H1 (cell line): ENCODE measurements around the gene BYSL. TPM values are rescaled to one million over a fixed set of nuclear protein-coding genes. Genes with fewer than 3 reads are reported as not detected.

Source experiments
- CTCF ChIA-PET: fragments of 300-600 bp; sonication (Branson Sonifier 250); formaldehyde crosslinking; loops from one replicate; lab custom pipeline; 2021; ENCODE audit not compliant: partially characterized antibody; lab: Charles Lee
- POLR2A ChIA-PET: fragments of 300-600 bp; sonication (Branson Sonifier 250); formaldehyde crosslinking; loops from one replicate; lab custom pipeline; 2021; ENCODE audit warnings: inconsistent platforms; ENCODE audit not compliant: partially characterized antibody; lab: Charles Lee
- DNase-seq, 2 experiments: peaks; one replicate each; pipeline versions ENCODE4 v3.0.0 to v3.0.0-alpha.2; 2010 to 2022; ENCODE audit warnings: low spot score in 2 of 2, low read depth in 1 of 2, mixed read lengths in 1 of 2
- FAIRE-seq: peaks from 2 replicates; lab custom pipeline; 2011; peaks lifted over from hg19 to GRCh38; lab: Jason Lieb, UNC
- H2AFZ ChIP-seq: 2 replicates; pipeline ENCODE4 v1.8.1; 2012; ENCODE audit warnings: low read length, inconsistent platforms
- H2AK5ac ChIP-seq: 2 replicates; pipeline ENCODE4 v1.6.1; 2013; ENCODE audit warnings: low read depth, low read length
- H2BK120ac ChIP-seq: replicated peaks from 2 replicates; pipeline ENCODE3; 2013; ENCODE audit warnings: low read depth, low read length, inconsistent platforms
- H2BK12ac ChIP-seq: 2 replicates; pipeline ENCODE4 v1.6.1; 2013; ENCODE audit warnings: low read depth, low read length
- H2BK15ac ChIP-seq: 2 replicates; pipeline ENCODE4 v1.6.1; 2013; ENCODE audit warnings: low read length
- H2BK20ac ChIP-seq: 2 replicates; pipeline ENCODE4 v1.6.1; 2013; ENCODE audit warnings: low read length
- H2BK5ac ChIP-seq: 2 replicates; pipeline ENCODE4 v1.6.1; 2013; ENCODE audit warnings: low read depth, low read length
- H3K14ac ChIP-seq: 2 replicates; pipeline ENCODE4 v1.6.1; 2013; ENCODE audit warnings: inconsistent platforms; ENCODE audit not compliant: insufficient read length
- H3K18ac ChIP-seq: 2 replicates; pipeline ENCODE4 v1.6.1; 2013; ENCODE audit warnings: low read length; ENCODE audit errors: extremely low read depth
- H3K23ac ChIP-seq: 2 replicates; pipeline ENCODE4 v1.6.1; 2013; ENCODE audit warnings: inconsistent platforms; ENCODE audit not compliant: insufficient read length
- H3K23me2 ChIP-seq: 2 replicates; pipeline ENCODE4 v1.6.1; 2013; ENCODE audit warnings: low read depth, low read length
- H3K27ac ChIP-seq: 2 replicates; pipeline ENCODE4 v1.6.1; 2011; ENCODE audit warnings: low read depth, low read length, inconsistent platforms
- H3K27me3 ChIP-seq, 4 experiments: replicated peaks in 1 of 4; 1 replicate in 1 of 4; 2 replicates in 3 of 4; pipeline versions ENCODE4 v1.6.1 to v1.8.1; 2011 to 2013; ENCODE audit warnings: low read length in 3 of 4, mild to moderate bottlenecking in 3 of 4, inconsistent platforms in 2 of 4, mixed read lengths in 2 of 4, moderate library complexity in 1 of 4; ENCODE audit not compliant: control insufficient read depth in 3 of 4, insufficient read depth in 3 of 4; ENCODE audit errors: extremely low read depth in 1 of 4
- H3K36me3 ChIP-seq, 4 experiments: 2 replicates each; pipeline versions ENCODE4 v1.6.1 to v1.8.1; 2011 to 2013; ENCODE audit warnings: mild to moderate bottlenecking in 4 of 4, low read length in 3 of 4, moderate library complexity in 2 of 4, control low read depth in 1 of 4, inconsistent platforms in 1 of 4; ENCODE audit not compliant: insufficient read depth in 4 of 4, control insufficient read depth in 2 of 4
- H3K4ac ChIP-seq: replicated peaks from 2 replicates; pipeline ENCODE3; 2013; ENCODE audit warnings: low read length, low read depth, mixed read lengths, inconsistent platforms; ENCODE audit not compliant: insufficient read length
- H3K4me1 ChIP-seq, 4 experiments: replicated peaks in 1 of 4; 1 replicate in 1 of 4; 2 replicates in 3 of 4; pipeline versions ENCODE4 v1.6.1 to v1.8.1; 2011 to 2013; ENCODE audit warnings: low read length in 3 of 4, inconsistent platforms in 2 of 4, mixed read lengths in 1 of 4; ENCODE audit not compliant: insufficient read depth in 4 of 4, control insufficient read depth in 3 of 4
- H3K4me2 ChIP-seq, 2 experiments: 2 replicates each; pipeline versions ENCODE4 v1.6.1 to v1.8.1; 2011 to 2013; ENCODE audit warnings: low read depth in 2 of 2, low read length in 2 of 2, control low read depth in 1 of 2, inconsistent platforms in 1 of 2, mild to moderate bottlenecking in 1 of 2; ENCODE audit not compliant: insufficient read depth in 1 of 2
- H3K4me3 ChIP-seq, 4 experiments: fragments of 200-600, 300-600 bp in 1 of 4; sonication (generic), shearing (Covaris generic), sonication (Bioruptor Twin) in 1 of 4; 2 replicates each; pipeline versions ENCODE4 v1.5.1 to v1.8.1; 2011 to 2016; ENCODE audit warnings: low read length in 4 of 4, low read depth in 3 of 4, control low read depth in 2 of 4, inconsistent platforms in 2 of 4, mild to moderate bottlenecking in 2 of 4, mixed read lengths in 1 of 4, moderate library complexity in 1 of 4; ENCODE audit not compliant: insufficient read depth in 2 of 4; ENCODE audit errors: extremely low read depth in 1 of 4
- H3K56ac ChIP-seq: replicated peaks from 2 replicates; pipeline ENCODE3; 2013; ENCODE audit warnings: low read depth, mild to moderate bottlenecking, mixed read lengths, low read length, inconsistent platforms; ENCODE audit not compliant: insufficient read length
- H3K79me1 ChIP-seq: 2 replicates; pipeline ENCODE4 v1.6.1; 2013; ENCODE audit warnings: low read depth, low read length, control low read depth
- H3K79me2 ChIP-seq, 2 experiments: 2 replicates each; pipeline versions ENCODE4 v1.6.1 to v1.8.1; 2012 to 2013; ENCODE audit warnings: low read length in 2 of 2, mild to moderate bottlenecking in 2 of 2, inconsistent platforms in 1 of 2; ENCODE audit not compliant: insufficient read depth in 2 of 2, control insufficient read depth in 1 of 2
- H3K9ac ChIP-seq, 4 experiments: replicated peaks in 1 of 4; 1 replicate in 1 of 4; 2 replicates in 3 of 4; pipeline versions ENCODE4 v1.6.1 to v1.8.1; 2011 to 2013; ENCODE audit warnings: low read depth in 3 of 4, low read length in 3 of 4, control low read depth in 2 of 4, mild to moderate bottlenecking in 2 of 4, moderate library complexity in 2 of 4, inconsistent platforms in 1 of 4; ENCODE audit errors: extremely low read depth in 1 of 4
- H3K9me3 ChIP-seq, 2 experiments: 2 replicates each; pipeline versions ENCODE4 v1.6.1 to v1.8.1; 2012 to 2013; ENCODE audit warnings: mild to moderate bottlenecking in 2 of 2, moderate library complexity in 2 of 2, control low read depth in 1 of 2, inconsistent platforms in 1 of 2, low read depth in 1 of 2, low read length in 1 of 2, mixed read lengths in 1 of 2; ENCODE audit not compliant: insufficient read depth in 2 of 2
- H4K20me1 ChIP-seq, 2 experiments: replicated peaks in 1 of 2; 2 replicates each; pipeline versions ENCODE3 to v1.8.1; 2011 to 2013; ENCODE audit warnings: inconsistent platforms in 2 of 2, low read length in 2 of 2, mild to moderate bottlenecking in 1 of 2; ENCODE audit not compliant: insufficient read depth in 2 of 2, control insufficient read depth in 1 of 2
- H4K5ac ChIP-seq: 2 replicates; pipeline ENCODE4 v1.6.1; 2013; ENCODE audit warnings: low read length, low read depth, mixed read lengths, inconsistent platforms; ENCODE audit not compliant: insufficient read length
- H4K8ac ChIP-seq: 2 replicates; pipeline ENCODE4 v1.8.0; 2013; ENCODE audit warnings: mild to moderate bottlenecking, moderate library complexity, low read length, inconsistent platforms; ENCODE audit not compliant: insufficient read depth; ENCODE audit errors: extremely low read depth
- H4K91ac ChIP-seq: replicated peaks from 2 replicates; pipeline ENCODE3; 2013; ENCODE audit warnings: low read length, mixed read lengths, inconsistent platforms; ENCODE audit not compliant: insufficient read length
- WGBS, 2 experiments: shearing (Covaris generic) in 1 of 2; methylation state at CpG; one replicate each; pipeline versions ENCODE4 v1.1.6 to v1.1.7; 2013 to 2015; ENCODE audit warnings: low lambda C conversion rate in 2 of 2, mixed read lengths in 2 of 2, inconsistent platforms in 1 of 2, low coverage in 1 of 2, missing lambda C conversion rate in 1 of 2; ENCODE audit not compliant: insufficient replicate concordance in 2 of 2, insufficient coverage in 1 of 2, insufficient read length in 1 of 2; ENCODE audit errors: extremely low coverage in 1 of 2, missing lambda C conversion rate in 1 of 2; 5-methylcytosine and 5-hydroxymethylcytosine counted together
- polyA plus RNA-seq, 7 experiments: library from polyadenylated mRNA; depleted of rRNA in 3 of 7; stranded (reverse) in 5 of 7; unstranded in 2 of 7; fragments of >200 nt in 5 of 7; fragments of 200-250 nt in 2 of 7; gene quantifications; 1 replicate in 5 of 7; 2 replicates in 1 of 7; 4 replicates in 1 of 7; pipeline versions ENCODE4 v1.2.1 to v1.2.3, GENCODE V29; 2011 to 2013; ENCODE audit warnings: missing spikeins in 2 of 7, mixed read lengths in 2 of 7
- total RNA-seq: library from RNA; stranded (reverse); fragmentation: NEBNext Ultra II Directional; extraction: Animal tissue kit (Norgen Biotek cat#: 25700); gene quantifications from 2 replicates; pipeline ENCODE4 v1.2.1, GENCODE V29; 2021

Gene BYSL
- total and polyA plus RNA-seq, 2 of the 8 experiments (the other 6 are each of a cell fraction or from before 2014, with no cell fraction given): 37.3 to 49.2 TPM

DNA sequence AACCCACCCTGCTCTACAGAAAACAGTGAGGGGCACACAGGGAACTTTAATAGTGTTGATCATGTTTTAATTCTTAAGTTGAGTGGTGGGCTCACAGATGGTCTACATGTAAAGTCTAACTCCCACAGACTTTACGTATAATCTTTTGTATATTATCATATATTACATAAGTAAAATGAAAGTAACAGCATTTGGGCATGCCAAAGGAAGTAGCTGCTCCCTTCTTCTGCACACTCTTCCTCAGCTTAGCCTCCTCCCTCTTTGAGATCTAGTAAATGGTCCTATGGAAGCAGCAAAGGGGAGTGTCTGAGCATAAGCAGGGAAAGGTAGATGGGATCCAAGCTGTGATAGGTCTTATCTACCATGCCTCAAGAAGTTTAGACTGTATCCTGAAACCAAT, 11.6 kb upstream of the BYSL start:
- FAIRE-seq (no peak), DNase-seq (no peak)
- Histone ChIP-seq H2BK20ac (no peak overlapping the region), H2AK5ac (no peak overlapping the region), H3K4me3 (no peak overlapping the region), H2AFZ (no peak overlapping the region), H3K4me1 (no peaks in the 10 kb centered on the region), H3K23me2 (no peaks in the 10 kb centered on the region), H4K91ac (no peak overlapping the region), H4K5ac (no peak overlapping the region), H2BK120ac (no peak overlapping the region), H3K56ac (no peak overlapping the region), H3K79me2 (peaks cover 0 to 11% of the 10 kb centered on the region in 2 experiments; a peak in 1 of 4 replicates), H3K9me3 (no peaks in the 10 kb centered on the region), H3K14ac (no peak overlapping the region), H2BK12ac (no peak overlapping the region), H3K4ac (no peak overlapping the region), H2BK15ac (no peak overlapping the region), H3K18ac (no peak overlapping the region), H2BK5ac (no peak overlapping the region), H3K4me2 (no peak overlapping the region), H3K27me3 (no peaks in the 10 kb centered on the region), H3K27ac (no peak overlapping the region), H4K20me1 (peaks cover 0 to 3% of the 10 kb centered on the region in 2 experiments), H3K23ac (no peak overlapping the region), H3K9ac (no peak overlapping the region), H3K79me1 (peaks cover 3% of the 10 kb centered on the region), H3K36me3 (peaks cover 13 to 36% (median 28%) of the 10 kb centered on the region in 4 experiments), H4K8ac (no peak overlapping the region)
- 93% methylated on average over 1 of the region's 1 CpG; no CpG with 5 or more reads in 1 of the 2 experiments for WGBS, 2 experiments
- CTCF ChIA-PET: interaction anchor here (0.9 to 1.7 kb wide), 2 partner anchors 12 to 133 kb away, joined by 3 to 9 read pairs; partner anchors contain the start of genes BYSL and MED20
- POLR2A ChIA-PET: interaction anchor here (0.7 to 3.0 kb wide), 4 partner anchors 12 to 118 kb away, joined by 3 to 8 read pairs (median 7); partner anchors contain the start of genes BYSL and MED20
